Measurements from ENCODE around the gene TRPM3. TPM values are rescaled to one million over a fixed set of nuclear protein-coding genes. Genes with fewer than 3 reads are reported as not detected.

TRPM3 gene
- total and polyA plus RNA-seq, 2 of the 13 experiments (the other 11 are each of a cell fraction or from before 2014, with no cell fraction given) = not detected

DNA sequence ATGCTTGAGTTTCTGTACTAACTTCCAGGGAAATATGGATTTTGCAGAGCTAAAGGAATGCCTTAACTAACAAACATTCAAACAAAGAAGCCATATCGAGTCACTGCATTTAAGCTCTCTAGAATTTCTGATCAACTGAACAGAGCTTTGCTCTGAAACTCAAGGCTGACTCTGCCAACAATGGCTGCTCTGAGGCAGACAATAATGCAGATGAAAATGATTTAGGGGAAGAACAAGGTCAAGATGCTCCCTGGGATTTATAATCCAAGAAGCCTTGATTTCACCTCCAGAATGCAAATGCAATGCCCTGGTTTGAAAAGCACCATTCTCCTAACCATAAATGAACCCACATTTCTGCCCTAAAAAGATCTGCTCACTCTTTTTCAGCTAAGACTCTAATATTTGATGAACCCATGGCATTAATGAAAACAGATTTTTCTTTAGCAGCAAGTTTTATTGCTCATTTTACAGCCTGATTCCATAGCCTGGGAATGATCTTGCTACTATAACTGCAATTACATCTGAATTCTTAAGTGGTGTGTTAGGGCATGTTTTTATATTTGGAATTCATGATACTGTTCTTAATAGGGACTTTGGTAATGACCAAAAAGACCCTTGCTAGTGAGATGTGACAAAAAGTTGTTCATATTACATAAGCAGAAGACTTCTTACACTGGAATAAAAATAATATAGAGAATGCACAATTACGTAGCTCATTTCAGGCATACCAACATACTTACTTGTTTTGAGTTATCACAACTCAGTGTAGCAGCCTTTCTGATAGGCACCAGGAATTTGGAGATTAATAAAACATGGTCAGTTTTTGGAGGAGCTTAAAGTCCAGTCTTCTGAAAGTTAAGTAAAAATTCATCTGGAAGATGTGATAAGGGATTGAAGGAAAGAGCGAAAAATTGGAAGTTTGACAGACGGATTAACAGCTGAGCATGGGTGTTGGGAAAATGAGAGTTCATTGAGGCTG, 169.4 kb downstream of the TRPM3 start (continued):
- TF ChIP-seq, protein P1, sequence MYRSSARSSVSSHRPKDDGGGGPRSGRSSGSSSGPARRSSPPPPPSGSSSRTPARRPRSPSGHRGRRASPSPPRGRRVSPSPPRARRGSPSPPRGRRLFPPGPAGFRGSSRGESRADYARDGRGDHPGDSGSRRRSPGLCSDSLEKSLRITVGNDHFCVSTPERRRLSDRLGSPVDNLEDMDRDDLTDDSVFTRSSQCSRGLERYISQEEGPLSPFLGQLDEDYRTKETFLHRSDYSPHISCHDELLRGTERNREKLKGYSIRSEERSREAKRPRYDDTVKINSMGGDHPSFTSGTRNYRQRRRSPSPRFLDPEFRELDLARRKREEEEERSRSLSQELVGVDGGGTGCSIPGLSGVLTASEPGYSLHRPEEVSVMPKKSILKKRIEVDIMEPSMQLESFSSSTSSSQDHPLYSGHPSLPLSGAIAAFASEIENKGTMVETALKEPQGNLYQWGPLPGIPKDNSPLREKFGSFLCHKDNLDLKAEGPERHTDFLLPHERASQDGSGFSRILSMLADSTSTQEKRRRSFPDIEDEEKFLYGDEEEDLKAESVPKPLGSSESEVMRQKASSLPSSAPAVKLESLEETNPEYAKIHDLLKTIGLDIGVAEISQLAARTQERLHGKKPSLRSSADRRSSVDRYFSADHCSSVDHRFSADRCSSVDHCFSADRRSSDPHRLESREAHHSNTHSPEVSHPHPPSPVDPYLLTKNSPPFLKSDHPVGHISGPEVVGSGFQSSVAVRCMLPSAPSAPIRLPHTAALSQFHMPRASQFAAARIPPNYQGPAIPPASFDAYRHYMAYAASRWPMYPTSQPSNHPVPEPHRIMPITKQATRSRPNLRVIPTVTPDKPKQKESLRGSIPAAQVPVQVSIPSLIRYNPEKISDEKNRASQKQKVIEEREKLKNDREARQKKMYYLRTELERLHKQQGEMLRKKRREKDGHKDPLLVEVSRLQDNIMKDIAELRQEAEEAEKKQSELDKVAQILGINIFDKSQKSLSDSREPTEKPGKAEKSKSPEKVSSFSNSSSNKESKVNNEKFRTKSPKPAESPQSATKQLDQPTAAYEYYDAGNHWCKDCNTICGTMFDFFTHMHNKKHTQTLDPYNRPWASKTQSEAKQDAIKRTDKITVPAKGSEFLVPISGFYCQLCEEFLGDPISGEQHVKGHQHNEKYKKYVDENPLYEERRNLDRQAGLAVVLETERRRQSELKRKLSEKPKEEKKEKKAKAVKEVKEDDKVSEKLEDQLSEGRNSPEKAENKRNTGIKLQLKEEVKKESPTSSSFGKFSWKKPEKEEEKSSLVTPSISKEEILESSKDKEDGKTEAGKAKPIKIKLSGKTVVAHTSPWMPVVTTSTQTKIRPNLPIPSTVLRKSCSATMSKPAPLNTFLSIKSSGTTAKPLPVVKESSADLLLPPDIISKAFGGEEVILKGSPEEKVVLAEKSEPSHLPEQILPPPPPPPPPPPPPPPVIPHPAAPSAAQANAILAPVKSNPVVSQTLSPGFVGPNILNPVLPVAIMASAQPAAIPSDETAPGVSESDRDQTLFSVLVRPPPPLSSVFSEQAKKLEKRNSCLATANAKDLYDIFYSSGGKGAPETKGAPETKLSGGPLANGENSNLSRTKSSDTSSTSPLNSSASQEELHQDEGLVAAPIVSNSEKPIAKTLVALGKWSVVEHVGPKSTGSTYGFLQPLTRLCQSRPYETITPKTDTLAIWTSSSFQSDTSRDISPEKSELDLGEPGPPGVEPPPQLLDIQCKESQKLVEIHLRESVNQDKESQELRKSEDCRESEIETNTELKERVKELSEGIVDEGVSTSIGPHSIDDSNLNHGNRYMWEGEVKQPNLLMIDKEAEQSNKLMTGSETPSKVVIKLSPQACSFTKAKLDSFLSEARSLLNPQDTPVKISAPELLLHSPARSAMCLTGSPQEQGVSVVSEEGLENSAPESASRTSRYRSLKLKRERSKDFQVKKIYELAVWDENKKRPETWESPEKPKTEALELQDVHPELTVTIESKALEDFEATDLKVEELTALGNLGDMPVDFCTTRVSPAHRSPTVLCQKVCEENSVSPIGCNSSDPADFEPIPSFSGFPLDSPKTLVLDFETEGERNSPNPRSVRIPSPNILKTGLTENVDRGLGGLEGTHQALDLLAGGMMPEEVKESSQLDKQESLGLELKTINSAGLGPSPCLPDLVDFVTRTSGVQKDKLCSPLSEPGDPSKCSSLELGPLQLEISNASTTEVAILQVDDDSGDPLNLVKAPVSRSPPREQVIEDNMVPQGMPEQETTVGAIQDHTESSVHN (CRISPR knock-in tag; IDR thresholded peaks at IDR 0.05) = no peak

- POLR2A ChIA-PET = no interaction called here
- in situ Hi-C loops (cut with HindIII; ENCODE audit: extremely low pct_ligation_motif_present, low pct_unique_long_range_greater_than_20kb) = no loop called here
- intact Hi-C loops (cut with micrococcal nuclease; ENCODE audit: unreplicated experiment) = no loop called here
- DNase-seq (ENCODE audit: low spot score) = no peak
- Histone ChIP-seq H3K4me2 (ENCODE audit: low read depth, low read length) (no peak overlapping the region), H4K20me1 (ENCODE audit: insufficient read depth, low read length) (no peaks in the 10 kb centered on the region), H3K36me3 (replicated peaks in 1 of 2; ENCODE audit: control insufficient read depth in 1 of 2, insufficient read depth in 2 of 2, low read length in 2 of 2) (no peaks in the 10 kb centered on the region), H3K9ac (ENCODE audit: insufficient read depth, low read depth, low read length) (no peak overlapping the region), H3K27ac (ENCODE audit: extremely low read length, insufficient read depth, low read length) (no peak overlapping the region), H3K4me1 (ENCODE audit: insufficient read depth, low read length) (no peaks in the 10 kb centered on the region), H3K79me2 (ENCODE audit: insufficient read depth, low read length) (no peaks in the 10 kb centered on the region), H3K4me3 (replicated peaks in 1 of 3; ENCODE audit: insufficient read depth in 1 of 3, low read depth in 2 of 3, low read length in 3 of 3) (no peak overlapping the region), H2AFZ (ENCODE audit: low read length) (no peak overlapping the region), H3K9me3 (ENCODE audit: low read length) (no peaks in the 10 kb centered on the region), H3K27me3 (ENCODE audit: control insufficient read depth in 1 of 2, insufficient read depth in 2 of 2, low read length in 2 of 2) (no peaks in the 10 kb centered on the region)
- BruUV-seq (replicated peaks) = no TSS peak
- WGBS (ENCODE audit: low lambda C conversion rate) = 1% methylated on average over 2 of the region's 2 CpGs
- no peak for FAIRE-seq
- ATAC-seq = no peak
- CTCF ChIA-PET (ENCODE audit: low intra/inter-chr PET ratio, low total read pairs) = no interaction called here
- TF ChIP-seq MEIS1 (CRISPR knock-in tag; IDR thresholded peaks at IDR 0.05; ENCODE audit: borderline replicate concordance) (no peak), ZNF501 (CRISPR knock-in tag; IDR thresholded peaks at IDR 0.05) (no peak), DNMT3B (CRISPR knock-in tag; conservative IDR thresholded peaks at IDR 0.05) (no peak), ZNF883 (CRISPR knock-in tag; IDR thresholded peaks at IDR 0.05; ENCODE audit: not compliant biosample characterization) (no peak), ZNF274 (CRISPR knock-in tag; IDR thresholded peaks at IDR 0.05) (no peak), PAX8 (CRISPR knock-in tag; IDR thresholded peaks at IDR 0.05; ENCODE audit: borderline replicate concordance) (no peak), ZNF75D (CRISPR knock-in tag; IDR thresholded peaks at IDR 0.05; ENCODE audit: borderline replicate concordance) (no peak), PHF8 (CRISPR knock-in tag; IDR thresholded peaks at IDR 0.05) (no peak), PHF21A (CRISPR knock-in tag; IDR thresholded peaks at IDR 0.05) (no peak), KAT7 (CRISPR knock-in tag; IDR thresholded peaks at IDR 0.05; ENCODE audit: borderline replicate concordance) (no peak)
- TF ChIP-seq, protein P2, sequence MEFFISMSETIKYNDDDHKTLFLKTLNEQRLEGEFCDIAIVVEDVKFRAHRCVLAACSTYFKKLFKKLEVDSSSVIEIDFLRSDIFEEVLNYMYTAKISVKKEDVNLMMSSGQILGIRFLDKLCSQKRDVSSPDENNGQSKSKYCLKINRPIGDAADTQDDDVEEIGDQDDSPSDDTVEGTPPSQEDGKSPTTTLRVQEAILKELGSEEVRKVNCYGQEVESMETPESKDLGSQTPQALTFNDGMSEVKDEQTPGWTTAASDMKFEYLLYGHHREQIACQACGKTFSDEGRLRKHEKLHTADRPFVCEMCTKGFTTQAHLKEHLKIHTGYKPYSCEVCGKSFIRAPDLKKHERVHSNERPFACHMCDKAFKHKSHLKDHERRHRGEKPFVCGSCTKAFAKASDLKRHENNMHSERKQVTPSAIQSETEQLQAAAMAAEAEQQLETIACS (CRISPR knock-in tag; IDR thresholded peaks at IDR 0.05) = no peak
These were observed 171.2 kb downstream of the TRPM3 start for GRCh38 chr9:70950270-70950669.

Data from HepG2 (cell line).